ENCODE measurements around the gene SMIM7. TPM values are rescaled to one million over a fixed set of nuclear protein-coding genes. Genes with fewer than 3 reads are reported as not detected.

Gene SMIM7
- total and polyA plus RNA-seq, 2 experiments from 2014 or later, result 67.2 to 88.2 TPM

- no peak overlapping the region for H3K4me3 ChIP-seq
- no peaks in the 10 kb centered on the region for H3K9me3 ChIP-seq (ENCODE audit: low read depth)
- DNase-seq (ENCODE audit: low read depth in 1 of 2, low spot score in 1 of 2), result no peak
- no peaks in the 10 kb centered on the region for H3K27me3 ChIP-seq
- H3K27ac ChIP-seq, result no peak overlapping the region
- no peak for TF ChIP-seq CTCF (IDR thresholded peaks at IDR 0.05; ENCODE audit: low read depth, low read length)
- peaks cover 5% of the 10 kb centered on the region for H3K36me3 ChIP-seq
- H3K4me1 ChIP-seq (ENCODE audit: low read depth), result no peaks in the 10 kb centered on the region
These were observed 24.3 kb upstream of the SMIM7 start for GRCh38 chr19:16684216-16684615.

GRCh38 chr19:16682539-16682938, 22.6 kb upstream of the SMIM7 start:
- H3K27me3 ChIP-seq, result no peaks in the 10 kb centered on the region
- no peak overlapping the region for H3K4me3 ChIP-seq
- H3K4me1 ChIP-seq (ENCODE audit: low read depth), result no peaks in the 10 kb centered on the region
- no peak overlapping the region for H3K27ac ChIP-seq
- H3K9me3 ChIP-seq (ENCODE audit: low read depth), result no peaks in the 10 kb centered on the region
- TF ChIP-seq CTCF (IDR thresholded peaks at IDR 0.05; ENCODE audit: low read depth, low read length), result no peak
- H3K36me3 ChIP-seq, result peaks cover 5% of the 10 kb centered on the region
- no peak for DNase-seq (ENCODE audit: low read depth in 1 of 2, low spot score in 1 of 2)

GRCh38 chr19:16679811-16680210, 19.9 kb upstream of the SMIM7 start:
- Histone ChIP-seq H3K36me3 (peaks cover 5% of the 10 kb centered on the region), H3K9me3 (ENCODE audit: low read depth) (no peaks in the 10 kb centered on the region), H3K4me1 (ENCODE audit: low read depth) (no peaks in the 10 kb centered on the region)

GRCh38 chr19:16678498-16678897, 18.6 kb upstream of the SMIM7 start:
- TF ChIP-seq CTCF (IDR thresholded peaks at IDR 0.05; ENCODE audit: low read depth, low read length), result no peak
- H3K27ac ChIP-seq, result no peak overlapping the region
- H3K4me1 ChIP-seq (ENCODE audit: low read depth), result no peaks in the 10 kb centered on the region
- H3K9me3 ChIP-seq (ENCODE audit: low read depth), result no peaks in the 10 kb centered on the region
- peaks cover 5% of the 10 kb centered on the region for H3K36me3 ChIP-seq
- DNase-seq (ENCODE audit: low read depth in 1 of 2, low spot score in 1 of 2), result no peak
- H3K4me3 ChIP-seq, result no peak overlapping the region
- no peaks in the 10 kb centered on the region for H3K27me3 ChIP-seq

More at GRCh38 chr19:16679811-16680210, 19.9 kb upstream of the SMIM7 start:
- no peak for DNase-seq (ENCODE audit: low read depth in 1 of 2, low spot score in 1 of 2)
- Histone ChIP-seq H3K4me3 (no peak overlapping the region), H3K27me3 (no peaks in the 10 kb centered on the region), H3K27ac (no peak overlapping the region)
- no peak for TF ChIP-seq CTCF (IDR thresholded peaks at IDR 0.05; ENCODE audit: low read depth, low read length)

GRCh38 chr19:16677055-16677454, 17.1 kb upstream of the SMIM7 start:
- H3K4me3 ChIP-seq, result no peak overlapping the region
- H3K36me3 ChIP-seq, result peaks cover 5% of the 10 kb centered on the region
- no peaks in the 10 kb centered on the region for H3K27me3 ChIP-seq
- peak in 1 of 2 donors; percentile 6 for DNase-seq (ENCODE audit: low read depth in 1 of 2, low spot score in 1 of 2)
- no peaks in the 10 kb centered on the region for H3K9me3 ChIP-seq (ENCODE audit: low read depth)
- H3K4me1 ChIP-seq (ENCODE audit: low read depth), result no peaks in the 10 kb centered on the region
- no peak for TF ChIP-seq CTCF (IDR thresholded peaks at IDR 0.05; ENCODE audit: low read depth, low read length)
- no peak overlapping the region for H3K27ac ChIP-seq
